Ectodermal cell (in vitro differentiated cells): ENCODE results near the gene SIRT4.
A peak's percentile ranks its signal among the peaks of the same experiment; 100 is the strongest.

ENCODE experiments used
- H3K27ac ChIP-seq: 2 replicates; pipeline ENCODE4 v1.7.0; 2013; ENCODE audit warnings: mild to moderate bottlenecking, low read depth, low read length; ENCODE audit not compliant: insufficient read depth, poor library complexity, severe bottlenecking
- H3K27me3 ChIP-seq: 2 replicates; pipeline ENCODE4 v1.7.0; 2013; ENCODE audit warnings: mild to moderate bottlenecking, low read length; ENCODE audit not compliant: insufficient read depth, control insufficient read depth, poor library complexity, severe bottlenecking
- H3K36me3 ChIP-seq: one replicate; pipeline ENCODE4 v1.7.0; 2013; ENCODE audit warnings: low read length; ENCODE audit not compliant: control insufficient read depth, insufficient read depth
- H3K4me1 ChIP-seq: one replicate; pipeline ENCODE4 v1.7.0; 2013; ENCODE audit warnings: low read length; ENCODE audit not compliant: control insufficient read depth, insufficient read depth
- H3K4me3 ChIP-seq: 2 replicates; pipeline ENCODE4 v1.7.0; 2013; ENCODE audit warnings: low read depth, low read length, control low read depth; ENCODE audit not compliant: insufficient read depth
- H3K9me3 ChIP-seq: 2 replicates; pipeline ENCODE4 v1.7.0; 2013; ENCODE audit warnings: mild to moderate bottlenecking, low read length, moderate library complexity; ENCODE audit not compliant: control insufficient read depth
- WGBS, 2 experiments: methylation state at CpG; one replicate each; pipeline ENCODE4 v1.1.7; 2013; ENCODE audit warnings: missing lambda C conversion rate in 2 of 2; 5-methylcytosine and 5-hydroxymethylcytosine counted together

The SIRT4 gene

GRCh38 chr12:120352117-120352516 lies 50.0 kb downstream of the SIRT4 start:
- no peak overlapping the region for H3K27ac ChIP-seq
- no peaks in the 10 kb centered on the region for H3K9me3 ChIP-seq
- no peaks in the 10 kb centered on the region for H3K4me1 ChIP-seq
- H3K27me3 ChIP-seq: no peaks in the 10 kb centered on the region
- no peak overlapping the region for H3K4me3 ChIP-seq
- WGBS, 2 experiments: 89 to 99% methylated on average over 4 to 5 of the region's 5 CpGs
- H3K36me3 ChIP-seq: peaks cover 72% of the 10 kb centered on the region

- Histone ChIP-seq H3K4me3 (no peak overlapping the region), H3K27ac (no peak overlapping the region), H3K27me3 (no peaks in the 10 kb centered on the region), H3K9me3 (no peaks in the 10 kb centered on the region), H3K36me3 (peaks cover 70% of the 10 kb centered on the region), H3K4me1 (no peaks in the 10 kb centered on the region)
- 96% methylated on average over 6 of the region's 6 CpGs for WGBS, 2 experiments
These were observed 51.0 kb downstream of the SIRT4 start for GRCh38 chr12:120353136-120353535.

- 92 to 94% methylated on average over 4 of the region's 4 CpGs for WGBS, 2 experiments
These were observed 51.6 kb downstream of the SIRT4 start for GRCh38 chr12:120353556-120354317.

GRCh38 chr12:120356567-120357030 lies 54.5 kb downstream of the SIRT4 start:
- peaks cover 24% of the 10 kb centered on the region for H3K4me1 ChIP-seq
- WGBS, 2 experiments: 64 to 70% methylated on average over 13 of the region's 13 CpGs
- H3K36me3 ChIP-seq: peaks cover 53% of the 10 kb centered on the region
- no peaks in the 10 kb centered on the region for H3K27me3 ChIP-seq
- H3K27ac ChIP-seq: no peak overlapping the region
- H3K9me3 ChIP-seq: no peaks in the 10 kb centered on the region
- H3K4me3 ChIP-seq: no peak overlapping the region

More at GRCh38 chr12:120353556-120354317, 51.6 kb downstream of the SIRT4 start:
- no peak overlapping the region for H3K4me3 ChIP-seq
- no peaks in the 10 kb centered on the region for H3K9me3 ChIP-seq
- H3K27me3 ChIP-seq: no peaks in the 10 kb centered on the region
- peaks cover under 1% of the 10 kb centered on the region for H3K4me1 ChIP-seq
- peaks cover 69% of the 10 kb centered on the region for H3K36me3 ChIP-seq
- H3K27ac ChIP-seq: no peak overlapping the region

GRCh38 chr12:120357104-120357503 lies 55.0 kb downstream of the SIRT4 start:
- Histone ChIP-seq H3K27ac (no peak overlapping the region), H3K9me3 (no peaks in the 10 kb centered on the region), H3K36me3 (peaks cover 53% of the 10 kb centered on the region), H3K4me3 (no peak overlapping the region), H3K27me3 (no peaks in the 10 kb centered on the region), H3K4me1 (peaks cover 27% of the 10 kb centered on the region)
- WGBS, 2 experiments: 95 to 96% methylated on average over 4 to 5 of the region's 5 CpGs

- Histone ChIP-seq H3K9me3 (no peaks in the 10 kb centered on the region), H3K4me3 (no peak overlapping the region), H3K27ac (no peak overlapping the region), H3K27me3 (no peaks in the 10 kb centered on the region), H3K36me3 (peaks cover 39% of the 10 kb centered on the region), H3K4me1 (peaks cover 42% of the 10 kb centered on the region)
- 67 to 70% methylated on average over 19 of the region's 19 CpGs for WGBS, 2 experiments
These were observed 56.4 kb downstream of the SIRT4 start for GRCh38 chr12:120358412-120359100.

- peaks cover 47% of the 10 kb centered on the region for H3K4me1 ChIP-seq
- no peaks in the 10 kb centered on the region for H3K27me3 ChIP-seq
- peaks cover 35% of the 10 kb centered on the region for H3K36me3 ChIP-seq
- H3K4me3 ChIP-seq: no peak overlapping the region
- no peaks in the 10 kb centered on the region for H3K9me3 ChIP-seq
- H3K27ac ChIP-seq: no peak overlapping the region
- WGBS, 2 experiments: 97 to 100% methylated on average over 1 of the region's 1 CpG
These were observed 57.0 kb downstream of the SIRT4 start for GRCh38 chr12:120359128-120359527.

- Histone ChIP-seq H3K4me3 (peak overlapping the region; percentile 16), H3K36me3 (peaks cover 18% of the 10 kb centered on the region), H3K9me3 (no peaks in the 10 kb centered on the region), H3K27me3 (no peaks in the 10 kb centered on the region), H3K27ac (peak overlapping the region; percentile 98), H3K4me1 (peaks cover 55% of the 10 kb centered on the region)
- 1% methylated on average over 56 of the region's 56 CpGs for WGBS, 2 experiments
These were observed 59.5 kb downstream of the SIRT4 start for GRCh38 chr12:120361506-120362208.
